DND-41 (cell line): ENCODE measurements around the gene AP1AR.

Experiments
- CTCF ChIP-seq: IDR thresholded peaks from 2 replicates; pipeline ENCODE4 v1.5.1; 2012; ENCODE audit warnings: borderline replicate concordance, low read length, moderate library complexity, mild to moderate bottlenecking; ENCODE audit not compliant: poor library complexity, severe bottlenecking; ENCODE audit errors: extremely low read depth
- EZH2 ChIP-seq: IDR thresholded peaks from 3 replicates; pipeline ENCODE4 v1.6.1; 2012; ENCODE audit warnings: borderline replicate concordance, low read depth, mild to moderate bottlenecking, moderate library complexity, low read length, inconsistent platforms; ENCODE audit not compliant: severe bottlenecking

GRCh38 chr4:112206431-112206830 lies 25.2 kb upstream of the AP1AR start:
- TF ChIP-seq CTCF (no peak), EZH2 (no peak)
